GM21529 (cell line): ENCODE results near the gene ACER3.
"Not testable (repeated sequence)": the region's sequence is repeated elsewhere in the genome, so short reads cannot be mapped to it uniquely, and the experiment has no call there.

Source experiments
- ATAC-seq: cut with Tn5 transposase; IDR thresholded peaks from one replicate; pipeline ENCODE4 v1.9.1; 2021; ENCODE audit not compliant: unreplicated experiment

The ACER3 gene

GRCh38 chr11:76872959-76873827, 12.5 kb downstream of the ACER3 start:
- no peak for ATAC-seq

- no peak for ATAC-seq
Observed at GRCh38 chr11:76878014-76878413, 17.3 kb downstream of the ACER3 start.

GRCh38 chr11:76880314-76880713, 19.6 kb downstream of the ACER3 start:
- ATAC-seq, result no peak

GRCh38 chr11:76880956-76881355, 20.2 kb downstream of the ACER3 start:
- ATAC-seq, result no peak

- no peak for ATAC-seq
Observed at GRCh38 chr11:76885390-76886097, 24.8 kb downstream of the ACER3 start.

- ATAC-seq, result no peak
Observed at GRCh38 chr11:76888989-76889388, 28.3 kb downstream of the ACER3 start.

GRCh38 chr11:76889411-76889975, 28.8 kb downstream of the ACER3 start:
- no peak for ATAC-seq

GRCh38 chr11:76890329-76890728, 29.6 kb downstream of the ACER3 start:
- ATAC-seq, result no peak

- ATAC-seq, result no peak
Observed at GRCh38 chr11:76891285-76891684, 30.6 kb downstream of the ACER3 start.

GRCh38 chr11:76891793-76892192, 31.1 kb downstream of the ACER3 start:
- ATAC-seq, result no peak

GRCh38 chr11:76892306-76892705, 31.6 kb downstream of the ACER3 start:
- no peak for ATAC-seq

GRCh38 chr11:76897233-76897632, 36.5 kb downstream of the ACER3 start:
- ATAC-seq, result no peak

GRCh38 chr11:76901144-76901543, 40.4 kb downstream of the ACER3 start:
- ATAC-seq, result no peak

GRCh38 chr11:76901622-76902021, 40.9 kb downstream of the ACER3 start:
- ATAC-seq, result not testable (repeated sequence)

- no peak for ATAC-seq
Observed at GRCh38 chr11:76902121-76903014, 41.6 kb downstream of the ACER3 start.

GRCh38 chr11:76903325-76903724, 42.6 kb downstream of the ACER3 start:
- ATAC-seq, result no peak

GRCh38 chr11:76910620-76911414, 50.1 kb downstream of the ACER3 start:
- no peak for ATAC-seq

- no peak for ATAC-seq
Observed at GRCh38 chr11:76911415-76911808, 50.7 kb downstream of the ACER3 start.

- no peak for ATAC-seq
Observed at GRCh38 chr11:76916712-76917111, 56.0 kb downstream of the ACER3 start.

- ATAC-seq, result no peak
Observed at GRCh38 chr11:76918941-76919386, 58.2 kb downstream of the ACER3 start.
